Measurements from ENCODE around the gene ARFGAP3. TPM values are rescaled to one million over a fixed set of nuclear protein-coding genes. Genes with fewer than 3 reads are reported as not detected.

ARFGAP3 gene
- total RNA-seq, 2 experiments from 2014 or later, result 27.1 to 27.2 TPM

DNA sequence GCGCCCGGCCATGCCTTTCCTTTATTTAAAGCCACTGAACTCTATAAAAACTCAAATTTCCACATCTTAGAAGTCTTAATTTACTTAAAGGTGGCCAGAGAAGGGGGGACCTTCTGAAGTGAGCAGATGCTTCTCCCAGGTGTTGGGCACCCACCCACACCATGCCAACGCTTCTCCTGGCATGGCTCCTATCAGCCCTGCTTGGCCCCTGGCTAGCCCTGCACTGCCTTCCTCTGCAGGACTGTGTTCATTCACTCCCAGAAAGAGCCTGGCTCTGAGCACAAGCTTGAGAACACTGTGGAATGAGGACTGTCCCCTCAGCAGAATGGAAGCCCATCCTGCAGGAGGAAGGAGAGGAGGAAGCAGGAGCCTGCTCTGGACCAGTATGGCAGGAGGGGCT is 34.6 kb upstream of the ARFGAP3 start:
- intact Hi-C loops (cut with micrococcal nuclease), result no loop called here
- H3K27ac Mint-ChIP-seq, result no peak overlapping the region
- ATAC-seq, result no peak
- H3K9me3 Mint-ChIP-seq, result no peaks in the 10 kb centered on the region
- H3K4me1 Mint-ChIP-seq (ENCODE audit: low read depth), result peaks cover 39% of the 10 kb centered on the region
- H3K4me3 Mint-ChIP-seq, result no peak overlapping the region
- peaks cover 6% of the 10 kb centered on the region for H3K36me3 Mint-ChIP-seq (ENCODE audit: low read depth)
- CTCF ChIA-PET, result no interaction called here
- no peaks in the 10 kb centered on the region for H3K27me3 Mint-ChIP-seq
- TF ChIP-seq, protein P1, sequence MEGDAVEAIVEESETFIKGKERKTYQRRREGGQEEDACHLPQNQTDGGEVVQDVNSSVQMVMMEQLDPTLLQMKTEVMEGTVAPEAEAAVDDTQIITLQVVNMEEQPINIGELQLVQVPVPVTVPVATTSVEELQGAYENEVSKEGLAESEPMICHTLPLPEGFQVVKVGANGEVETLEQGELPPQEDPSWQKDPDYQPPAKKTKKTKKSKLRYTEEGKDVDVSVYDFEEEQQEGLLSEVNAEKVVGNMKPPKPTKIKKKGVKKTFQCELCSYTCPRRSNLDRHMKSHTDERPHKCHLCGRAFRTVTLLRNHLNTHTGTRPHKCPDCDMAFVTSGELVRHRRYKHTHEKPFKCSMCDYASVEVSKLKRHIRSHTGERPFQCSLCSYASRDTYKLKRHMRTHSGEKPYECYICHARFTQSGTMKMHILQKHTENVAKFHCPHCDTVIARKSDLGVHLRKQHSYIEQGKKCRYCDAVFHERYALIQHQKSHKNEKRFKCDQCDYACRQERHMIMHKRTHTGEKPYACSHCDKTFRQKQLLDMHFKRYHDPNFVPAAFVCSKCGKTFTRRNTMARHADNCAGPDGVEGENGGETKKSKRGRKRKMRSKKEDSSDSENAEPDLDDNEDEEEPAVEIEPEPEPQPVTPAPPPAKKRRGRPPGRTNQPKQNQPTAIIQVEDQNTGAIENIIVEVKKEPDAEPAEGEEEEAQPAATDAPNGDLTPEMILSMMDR (IDR thresholded peaks at IDR 0.05), result no peak
- POLR2A ChIA-PET, result no interaction called here
- no peak for DNase-seq

DNA sequence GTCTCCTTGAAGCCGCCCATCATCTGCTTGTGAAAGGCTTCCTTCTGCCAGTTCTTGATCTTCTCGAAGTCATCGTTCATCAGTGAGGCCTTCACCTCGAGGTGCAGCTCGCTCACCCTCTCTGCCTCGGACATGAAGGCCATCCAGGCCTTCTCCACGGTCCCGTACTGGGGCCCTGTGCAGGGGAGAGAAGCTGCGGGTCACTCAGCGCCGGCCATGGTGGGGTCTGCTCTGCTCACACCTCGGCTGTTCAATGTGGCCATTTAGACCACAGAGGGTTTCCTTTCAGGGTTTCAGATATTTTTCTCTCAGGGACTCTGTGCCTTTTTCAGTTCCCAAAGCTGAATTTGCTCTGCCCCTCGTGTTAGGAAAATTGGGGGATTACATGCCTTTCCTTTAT is 33.9 kb upstream of the ARFGAP3 start:
- CTCF ChIA-PET, result no interaction called here
- Mint-ChIP-seq H3K4me3 (no peak overlapping the region), H3K27ac (no peak overlapping the region), H3K9me3 (no peaks in the 10 kb centered on the region), H3K36me3 (ENCODE audit: low read depth) (peaks cover 6% of the 10 kb centered on the region), H3K27me3 (no peaks in the 10 kb centered on the region), H3K4me1 (ENCODE audit: low read depth) (peaks cover 33% of the 10 kb centered on the region)
- TF ChIP-seq, protein P1 (IDR thresholded peaks at IDR 0.05), result no peak
- DNase-seq (no peak), ATAC-seq (no peak)
- POLR2A ChIA-PET, result no interaction called here
- intact Hi-C loops (cut with micrococcal nuclease), result no loop called here

DNA sequence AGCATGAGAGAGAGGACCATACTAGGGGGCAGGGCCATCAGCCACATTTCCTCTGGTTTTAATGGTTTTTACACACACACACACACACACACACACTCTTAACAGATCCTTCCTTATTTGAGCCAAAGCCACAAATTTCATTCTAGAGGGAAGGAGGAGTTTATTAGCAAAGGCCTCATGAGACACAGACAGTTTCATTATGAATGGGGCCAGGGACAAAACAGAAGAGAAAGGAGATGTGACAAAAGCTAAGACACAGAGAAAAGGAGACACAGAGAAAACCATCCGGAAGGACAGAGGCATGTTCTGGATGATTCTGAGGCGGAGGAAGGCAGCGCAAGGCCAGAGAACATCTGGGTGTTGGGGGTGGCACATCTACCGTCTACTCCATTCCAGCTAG is 32.2 kb upstream of the ARFGAP3 start:
- H3K9me3 Mint-ChIP-seq, result no peaks in the 10 kb centered on the region
- peak; percentile 61 for ATAC-seq
- H3K36me3 Mint-ChIP-seq (ENCODE audit: low read depth), result peaks cover 6% of the 10 kb centered on the region
- H3K27ac Mint-ChIP-seq, result peak overlapping the region; percentile 40
- H3K27me3 Mint-ChIP-seq, result no peaks in the 10 kb centered on the region
- peaks cover 16% of the 10 kb centered on the region for H3K4me1 Mint-ChIP-seq (ENCODE audit: low read depth)
- no peak overlapping the region for H3K4me3 Mint-ChIP-seq
- CTCF ChIA-PET, result interaction anchor here (1.9 kb wide), 1 partner anchor 144 kb away, joined by 9 read pairs; no protein-coding TSS in a partner anchor
- POLR2A ChIA-PET, result no interaction called here
- intact Hi-C loops (cut with micrococcal nuclease), result no loop called here
- DNase-seq, result no peak
- TF ChIP-seq, protein P1 (IDR thresholded peaks at IDR 0.05), result no peak

- TF ChIP-seq, protein P1 (IDR thresholded peaks at IDR 0.05), result no peak
- DNase-seq (no peak), ATAC-seq (no peak)
- Mint-ChIP-seq H3K4me1 (ENCODE audit: low read depth) (peaks cover 10% of the 10 kb centered on the region), H3K36me3 (ENCODE audit: low read depth) (peaks cover 6% of the 10 kb centered on the region), H3K27ac (no peak overlapping the region), H3K27me3 (no peaks in the 10 kb centered on the region), H3K9me3 (no peaks in the 10 kb centered on the region), H3K4me3 (no peak overlapping the region)
- POLR2A ChIA-PET, result no interaction called here
- intact Hi-C loops (cut with micrococcal nuclease), result no loop called here
- CTCF ChIA-PET, result interaction anchor here (1.2 to 1.9 kb wide), 2 partner anchors 146 to 172 kb away, joined by 3 to 9 read pairs; no protein-coding TSS in a partner anchor
Observed at GRCh38 chr22:42887523-42888507, 30.7 kb upstream of the ARFGAP3 start.

DNA sequence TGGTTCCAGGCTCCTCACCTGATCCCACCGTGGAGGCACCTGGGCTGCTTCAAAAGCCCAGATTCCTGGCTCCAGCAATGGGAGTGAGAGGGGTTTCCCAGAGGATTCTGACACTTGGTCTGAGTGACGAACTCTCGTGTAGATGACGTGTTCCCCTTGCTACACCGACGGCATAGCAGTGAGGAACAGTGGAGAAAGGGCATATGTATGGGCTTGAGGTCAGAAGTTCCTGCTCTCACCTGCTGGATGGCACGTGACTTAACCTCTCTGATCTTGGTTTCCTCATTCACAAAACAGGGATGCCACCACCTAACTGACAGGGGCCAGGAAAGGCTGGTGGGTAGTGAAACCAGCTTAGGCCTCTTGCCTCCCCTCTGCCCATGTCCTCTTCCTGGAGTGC is 30.0 kb upstream of the ARFGAP3 start:
- no peak for ATAC-seq
- H3K4me3 Mint-ChIP-seq, result no peak overlapping the region
- no peaks in the 10 kb centered on the region for H3K27me3 Mint-ChIP-seq
- intact Hi-C loops (cut with micrococcal nuclease), result no loop called here
- H3K27ac Mint-ChIP-seq, result no peak overlapping the region
- H3K36me3 Mint-ChIP-seq (ENCODE audit: low read depth), result peaks cover 6% of the 10 kb centered on the region
- DNase-seq, result no peak
- no peaks in the 10 kb centered on the region for H3K9me3 Mint-ChIP-seq
- ChIA-PET POLR2A (no interaction called here), CTCF (no interaction called here)
- peaks cover 10% of the 10 kb centered on the region for H3K4me1 Mint-ChIP-seq (ENCODE audit: low read depth)
- TF ChIP-seq, protein P1 (IDR thresholded peaks at IDR 0.05), result no peak
